IMR-90 (cell line): ENCODE results near the gene STAT3.

ENCODE experiments used
- BHLHE40 ChIP-seq: fragments of 150-350 bp; IDR thresholded peaks from 2 replicates; pipeline ENCODE4 v1.6.1; 2016; ENCODE audit warnings: mild to moderate bottlenecking, low read depth, low read length
- CEBPB ChIP-seq: IDR thresholded peaks from 2 replicates; pipeline ENCODE4 v1.6.1; 2012; ENCODE audit warnings: low read depth, low read length, improper control_type of control experiment
- TF ChIP-seq, protein P1 (sequence below): fragments of 150-350 bp; IDR thresholded peaks from 2 replicates; pipeline ENCODE4 v1.6.1; 2017; ENCODE audit warnings: mild to moderate bottlenecking, antibody characterized with exemption, low read length, low read depth
- TF ChIP-seq, protein P2 (sequence below): fragments of 150-350 bp; IDR thresholded peaks from 2 replicates; pipeline ENCODE4 v1.6.1; 2016; ENCODE audit warnings: low read depth, mild to moderate bottlenecking, low read length, moderate library complexity, borderline replicate concordance
- TF ChIP-seq, protein P3 (sequence below): conservative IDR thresholded peaks from 2 replicates; pipeline ENCODE4 v1.5.1; 2012; ENCODE audit warnings: mild to moderate bottlenecking, low read depth, low read length, improper control_type of control experiment

DNA sequence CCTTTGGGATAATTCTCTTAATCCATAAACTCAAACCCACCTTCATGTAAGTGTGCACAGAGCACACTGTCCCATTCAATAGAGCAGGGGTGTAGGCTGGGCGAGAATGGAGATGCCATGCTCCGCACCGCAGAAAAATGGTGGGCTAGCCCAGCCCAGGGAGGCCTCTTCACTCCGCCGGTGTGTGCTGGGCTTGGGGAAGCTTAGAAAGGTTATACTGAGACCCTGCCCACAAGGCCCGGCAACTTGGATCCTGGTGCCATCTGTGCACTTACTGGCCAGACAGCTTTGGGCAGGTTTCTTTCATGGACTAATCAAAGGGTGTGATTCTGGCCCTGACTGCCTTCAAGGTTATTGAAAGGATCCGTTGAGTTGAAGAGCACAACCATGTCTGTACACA is 103.7 kb downstream of the STAT3 start:
- TF ChIP-seq, protein P1, sequence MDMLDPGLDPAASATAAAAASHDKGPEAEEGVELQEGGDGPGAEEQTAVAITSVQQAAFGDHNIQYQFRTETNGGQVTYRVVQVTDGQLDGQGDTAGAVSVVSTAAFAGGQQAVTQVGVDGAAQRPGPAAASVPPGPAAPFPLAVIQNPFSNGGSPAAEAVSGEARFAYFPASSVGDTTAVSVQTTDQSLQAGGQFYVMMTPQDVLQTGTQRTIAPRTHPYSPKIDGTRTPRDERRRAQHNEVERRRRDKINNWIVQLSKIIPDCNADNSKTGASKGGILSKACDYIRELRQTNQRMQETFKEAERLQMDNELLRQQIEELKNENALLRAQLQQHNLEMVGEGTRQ, result no peak
- TF ChIP-seq, protein P2, sequence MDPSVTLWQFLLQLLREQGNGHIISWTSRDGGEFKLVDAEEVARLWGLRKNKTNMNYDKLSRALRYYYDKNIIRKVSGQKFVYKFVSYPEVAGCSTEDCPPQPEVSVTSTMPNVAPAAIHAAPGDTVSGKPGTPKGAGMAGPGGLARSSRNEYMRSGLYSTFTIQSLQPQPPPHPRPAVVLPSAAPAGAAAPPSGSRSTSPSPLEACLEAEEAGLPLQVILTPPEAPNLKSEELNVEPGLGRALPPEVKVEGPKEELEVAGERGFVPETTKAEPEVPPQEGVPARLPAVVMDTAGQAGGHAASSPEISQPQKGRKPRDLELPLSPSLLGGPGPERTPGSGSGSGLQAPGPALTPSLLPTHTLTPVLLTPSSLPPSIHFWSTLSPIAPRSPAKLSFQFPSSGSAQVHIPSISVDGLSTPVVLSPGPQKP, result no peak
- TF ChIP-seq, protein P3, sequence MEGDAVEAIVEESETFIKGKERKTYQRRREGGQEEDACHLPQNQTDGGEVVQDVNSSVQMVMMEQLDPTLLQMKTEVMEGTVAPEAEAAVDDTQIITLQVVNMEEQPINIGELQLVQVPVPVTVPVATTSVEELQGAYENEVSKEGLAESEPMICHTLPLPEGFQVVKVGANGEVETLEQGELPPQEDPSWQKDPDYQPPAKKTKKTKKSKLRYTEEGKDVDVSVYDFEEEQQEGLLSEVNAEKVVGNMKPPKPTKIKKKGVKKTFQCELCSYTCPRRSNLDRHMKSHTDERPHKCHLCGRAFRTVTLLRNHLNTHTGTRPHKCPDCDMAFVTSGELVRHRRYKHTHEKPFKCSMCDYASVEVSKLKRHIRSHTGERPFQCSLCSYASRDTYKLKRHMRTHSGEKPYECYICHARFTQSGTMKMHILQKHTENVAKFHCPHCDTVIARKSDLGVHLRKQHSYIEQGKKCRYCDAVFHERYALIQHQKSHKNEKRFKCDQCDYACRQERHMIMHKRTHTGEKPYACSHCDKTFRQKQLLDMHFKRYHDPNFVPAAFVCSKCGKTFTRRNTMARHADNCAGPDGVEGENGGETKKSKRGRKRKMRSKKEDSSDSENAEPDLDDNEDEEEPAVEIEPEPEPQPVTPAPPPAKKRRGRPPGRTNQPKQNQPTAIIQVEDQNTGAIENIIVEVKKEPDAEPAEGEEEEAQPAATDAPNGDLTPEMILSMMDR, result no peak
- TF ChIP-seq CEBPB, result no peak
- no peak for TF ChIP-seq BHLHE40
